Heart left ventricle (tissue), 16 donors: ENCODE measurements around the gene SMURF1. TPM values are rescaled to one million over a fixed set of nuclear protein-coding genes. Genes with fewer than 3 reads are reported as not detected.

Experiments used
- ATAC-seq, 4 donors: fragments of 200-7000 bp; cut with Tn5 transposase; one replicate each; pipeline ENCODE4 v1.9.1; 2020 to 2022; ENCODE audit warnings: moderate library complexity in 4 of 4, mild to moderate bottlenecking in 3 of 4, moderate number of reproducible peaks in 1 of 4
- DNase-seq, 5 donors: peaks; one replicate each; pipeline ENCODE4 v3.0.0-alpha.2; 2020
- H3K27ac ChIP-seq, 12 donors: fragments of 200-600 bp; sonication (generic) in 4 of 12; one replicate each; pipeline versions ENCODE4 v1.5.0 to v1.8.0; 2016 to 2022; ENCODE audit warnings: mild to moderate bottlenecking in 2 of 12
- H3K27me3 ChIP-seq, 9 donors: fragments of 200-600 bp; sonication (generic) in 2 of 9; one replicate each; pipeline versions ENCODE4 v1.5.1 to v1.8.0; 2016 to 2022; ENCODE audit warnings: mild to moderate bottlenecking in 3 of 9
- H3K36me3 ChIP-seq, 9 donors: fragments of 200-600 bp; sonication (generic) in 2 of 9; one replicate each; pipeline versions ENCODE4 v1.5.0 to v1.8.0; 2018 to 2022; ENCODE audit warnings: mild to moderate bottlenecking in 2 of 9
- H3K4me1 ChIP-seq, 12 donors: fragments of 200-600 bp; sonication (generic) in 4 of 12; one replicate each; pipeline versions ENCODE4 v1.5.0 to v1.8.0; 2016 to 2022; ENCODE audit warnings: mild to moderate bottlenecking in 3 of 12
- H3K4me3 ChIP-seq, 12 donors: fragments of 200-600 bp; sonication (generic) in 4 of 12; one replicate each; pipeline versions ENCODE4 v1.5.0 to v1.8.0; 2017 to 2022; ENCODE audit warnings: mild to moderate bottlenecking in 9 of 12, moderate library complexity in 4 of 12
- H3K9me3 ChIP-seq, 12 donors: fragments of 200-600 bp; sonication (generic) in 4 of 12; one replicate each; pipeline versions ENCODE4 v1.5.0 to v1.8.0; 2016 to 2022; ENCODE audit warnings: mild to moderate bottlenecking in 1 of 12
- CTCF ChIP-seq, 12 donors: fragments of 200-600 bp; sonication (generic) in 4 of 12; IDR thresholded peaks; one replicate each; pipeline versions ENCODE4 v1.5.0 to v1.8.0; 2018 to 2022; ENCODE audit warnings: antibody characterized with exemption in 12 of 12, mild to moderate bottlenecking in 5 of 12
- POLR2A ChIP-seq, 2 donors: fragments of 450-650 bp; IDR thresholded peaks; one replicate each; pipeline ENCODE4 v1.6.1; 2017; ENCODE audit warnings: antibody characterized with exemption in 2 of 2, mild to moderate bottlenecking in 2 of 2, moderate library complexity in 2 of 2
- WGBS, 4 donors: extraction: QIAGEN DNeasy Blood & Tissue Kit in 2 of 4; methylation state at CpG; one replicate each; pipeline versions ENCODE4 v1.1.5 to v1.1.7; 2013 to 2018; 5-methylcytosine and 5-hydroxymethylcytosine counted together
- intact Hi-C, 10 donors: fragments of 100-400 bp; cut with DNase I; formaldehyde crosslinking; loops; one replicate each; pipeline versions ENCODE4 v1.11.1 to v1.14.2; 2022
- polyA plus RNA-seq, 2 donors: library from polyadenylated mRNA; stranded (reverse); fragments of 200-250 nt; gene quantifications; one replicate each; pipeline ENCODE4 v1.2.3, GENCODE V29; 2013
- total RNA-seq, 9 donors: library from RNA; depleted of rRNA in 2 of 9; stranded (reverse); fragments of >200 nt in 2 of 9; fragmentation: NEBNext Ultra II Directional in 3 of 9; extraction: Animal tissue kit (Norgen Biotek cat#: 25700) in 3 of 9; gene quantifications; one replicate each; pipeline versions ENCODE4 v1.1.0 to v1.2.4, GENCODE V29; 2016 to 2023
- donor health status: ischemic (EF 13 %, LVEDD 7.1; RV severe dilation, severe dysfunction).
- donor health status: healthy with polysubstance abuse.
- donor health status: DM: no; HTN: yes; CAD: no.
- donor health status: DM: no; HTN: no; CAD: no.
- donor health status: ischemic (EF 25% LVEDD 6.9; RV normal size, moderate dysfunction).
- donor health status: ischemic (EF 25% LVEDD 5.7; RV mildly dilated, moderate dysfunction).
- donor health status: healthy.
- donor health status: DM: yes; HTN: yes; CAD: no.
- donor health status: ischemic (EF 35%, LVEDD 5.7; RV mildly dilated, moderate dysfunction).
- donor health status: nonischemic (EF 11% LVEDD 7.7; RV severe dilation, severe dysfunction).
- donor health status: DM: yes; HTN: yes; CAD: no.
- donor health status: PGD.
- donor health status: ischemic (EF 29% LVEDD 5.4; RV normal size, mild dysfunction).
- donor health status: nonischemic (EF 23%, LVEDD 6.1; RV moderate dilation, normal function).

Gene SMURF1
- total and polyA plus RNA-seq, 11 donors = 3.5 to 15.4 (median 12.4) TPM

DNA sequence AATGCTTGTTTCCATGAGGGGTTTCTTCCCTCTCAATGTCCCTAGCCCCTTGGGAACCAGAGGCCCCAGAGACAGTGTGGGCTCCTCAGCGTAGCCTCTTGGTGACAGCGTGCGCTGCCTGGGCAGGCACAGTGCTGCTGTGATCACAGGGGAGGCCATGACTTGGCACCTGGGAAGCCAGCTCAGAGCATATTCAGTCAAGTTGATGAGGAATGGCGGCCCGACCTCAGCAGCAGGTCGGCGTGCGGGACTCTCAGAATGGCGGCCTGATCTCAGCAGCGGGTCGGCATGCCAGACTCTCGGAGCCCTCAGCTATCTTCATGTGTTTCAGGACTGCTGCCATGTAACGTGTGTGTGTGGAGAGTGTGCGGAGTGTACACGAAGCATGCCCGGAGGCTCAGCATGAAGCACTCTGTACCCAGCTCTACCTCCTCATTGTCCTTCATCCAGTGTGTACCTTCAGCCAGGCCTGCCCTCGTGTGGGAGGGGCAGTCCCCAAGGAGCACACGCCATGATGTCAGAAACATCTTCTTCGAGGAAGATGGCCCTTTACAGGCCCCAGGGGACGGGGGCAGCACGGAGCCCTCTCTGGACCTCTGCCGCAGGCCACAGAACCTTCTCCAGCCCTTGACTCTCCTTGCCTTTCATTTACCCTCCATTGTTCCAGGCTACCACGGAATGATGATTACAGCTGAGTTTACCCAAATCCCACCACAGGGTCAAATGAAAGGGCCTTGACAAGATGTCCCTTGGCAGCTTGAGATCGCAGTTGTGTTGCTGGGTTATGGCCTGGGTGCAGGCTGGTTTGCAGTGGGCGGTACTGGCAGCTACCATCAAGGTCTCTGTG, 130.4 kb downstream of the SMURF1 start:
- Histone ChIP-seq H3K27me3 (no peaks in the 10 kb centered on the region), H3K36me3 (peaks cover 0 to 82% (median 76%) of the 10 kb centered on the region in 9 donors), H3K9me3 (no peaks in the 10 kb centered on the region), H3K4me1 (no peaks in the 10 kb centered on the region), H3K4me3 (no peak overlapping the region), H3K27ac (no peak overlapping the region)
- intact Hi-C loops = no loop called here
- 91 to 95% (median 94%) methylated on average over 14 to 25 of the region's 25 CpGs for WGBS, 4 donors
- DNase-seq (peak in 1 of 5 donors; percentile 10), ATAC-seq (peak in 2 of 4 donors; percentile 18 to 35)
- TF ChIP-seq CTCF (IDR thresholded peaks at IDR 0.05) (no peak), POLR2A (IDR thresholded peaks at IDR 0.05) (no peak)

- Histone ChIP-seq H3K27me3 (no peaks in the 10 kb centered on the region), H3K4me3 (no peak overlapping the region), H3K9me3 (no peaks in the 10 kb centered on the region), H3K36me3 (peaks cover 0 to 90% (median 83%) of the 10 kb centered on the region in 9 donors), H3K4me1 (no peaks in the 10 kb centered on the region), H3K27ac (no peak overlapping the region)
- TF ChIP-seq CTCF (IDR thresholded peaks at IDR 0.05) = no peak
- TF ChIP-seq POLR2A (IDR thresholded peaks at IDR 0.05) = no peak
- no peak for ATAC-seq
- WGBS, 4 donors = 90 to 96% (median 95%) methylated on average over 13 of the region's 13 CpGs
- intact Hi-C loops = no loop called here
- DNase-seq = no peak
These were observed 131.2 kb downstream of the SMURF1 start for GRCh38 chr7:99012722-99013121.

GRCh38 chr7:99011706-99012404, 132.1 kb downstream of the SMURF1 start:
- 93 to 97% (median 96%) methylated on average over 22 to 36 of the region's 36 CpGs for WGBS, 4 donors
- Histone ChIP-seq H3K4me1 (no peaks in the 10 kb centered on the region), H3K9me3 (no peaks in the 10 kb centered on the region), H3K27ac (no peak overlapping the region), H3K36me3 (peaks cover 0 to 98% (median 92%) of the 10 kb centered on the region in 9 donors), H3K4me3 (no peak overlapping the region), H3K27me3 (no peaks in the 10 kb centered on the region)
- intact Hi-C loops = no loop called here
- DNase-seq = no peak
- TF ChIP-seq POLR2A (IDR thresholded peaks at IDR 0.05) (no peak), CTCF (IDR thresholded peaks at IDR 0.05) (no peak)
- no peak for ATAC-seq

DNA sequence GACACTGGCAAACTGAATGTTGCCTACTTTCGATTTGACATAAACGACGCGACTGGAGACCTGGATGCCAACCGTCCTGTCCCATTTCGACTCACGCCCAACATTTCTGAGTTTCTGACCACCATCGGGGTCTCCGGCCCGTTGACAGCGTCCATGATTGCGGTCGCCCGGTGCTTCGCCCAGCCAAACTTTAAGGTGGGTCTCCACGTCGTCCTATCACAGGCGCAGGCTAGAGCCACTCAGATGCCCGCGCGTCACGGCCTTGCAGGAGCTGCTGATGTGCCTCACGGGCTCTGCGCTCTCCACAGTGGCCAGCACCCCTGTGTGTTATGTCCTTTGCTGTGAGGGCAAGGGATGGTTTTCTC, 132.6 kb downstream of the SMURF1 start:
- no peak for TF ChIP-seq CTCF (IDR thresholded peaks at IDR 0.05)
- no peak for TF ChIP-seq POLR2A (IDR thresholded peaks at IDR 0.05)
- intact Hi-C loops = no loop called here
- DNase-seq = no peak

More for the DNA sequence above, 132.6 kb downstream of the SMURF1 start:
- Histone ChIP-seq H3K4me1 (no peaks in the 10 kb centered on the region), H3K9me3 (no peaks in the 10 kb centered on the region), H3K4me3 (no peak overlapping the region), H3K36me3 (peaks cover 0 to 100% (median 97%) of the 10 kb centered on the region in 9 donors), H3K27me3 (no peaks in the 10 kb centered on the region), H3K27ac (no peak overlapping the region)
- WGBS, 4 donors = 97 to 98% (median 97%) methylated on average over 20 to 24 of the region's 24 CpGs
- ATAC-seq = no peak
